NCI-H524 treated with DMSO at 0.1 percent for 48 hours (cell line): ENCODE results near the gene OR7C2.

ENCODE experiments used
- DNase-seq: peaks from one replicate; lab custom pipeline; 2025; lab: John Stamatoyannopoulos, UW

Gene OR7C2

GRCh38 chr19:14979476-14980255, 38.4 kb downstream of the OR7C2 start, which contains the start of gene SLC1A6:
SLC1A6 (minus strand) TSS chr19:14979864; CDS start chr19:14972910, 6,954 bp downstream.
- no peak for DNase-seq

- no peak for DNase-seq
Measured at GRCh38 chr19:14985133-14985532, 43.8 kb downstream of the OR7C2 start.
